HG03439 (cell line): Measurements from ENCODE around the gene PHC2.

Experiments
- ATAC-seq: cut with Tn5 transposase; IDR thresholded peaks from one replicate; pipeline ENCODE4 v1.9.1; 2021; ENCODE audit warnings: mild to moderate bottlenecking, moderate library complexity; ENCODE audit not compliant: unreplicated experiment

Gene PHC2

DNA sequence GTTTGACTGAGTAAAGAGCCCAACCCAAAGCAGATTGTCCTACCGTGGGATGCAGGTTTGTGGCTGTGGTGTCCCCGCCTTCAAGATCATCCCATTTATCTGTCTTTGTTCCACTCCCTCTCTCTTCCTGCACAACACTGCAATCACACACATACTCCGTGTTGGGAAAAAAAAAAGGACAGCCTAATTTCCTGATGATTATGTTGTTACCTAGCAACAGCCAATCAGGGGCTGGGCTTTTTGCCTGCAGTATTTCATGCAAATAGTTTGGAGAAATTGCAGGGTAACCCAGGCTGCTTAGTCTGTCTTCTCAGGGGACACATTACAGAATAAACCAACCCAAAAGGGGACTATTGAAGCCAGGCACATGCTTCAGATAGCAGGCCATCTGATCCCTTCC is 38.3 kb downstream of the PHC2 start:
- no peak for ATAC-seq

- ATAC-seq = no peak
Measured at GRCh38 chr1:33392206-33392605, 38.7 kb downstream of the PHC2 start.

- no peak for ATAC-seq
Measured at GRCh38 chr1:33391343-33392078, 39.4 kb downstream of the PHC2 start.

DNA sequence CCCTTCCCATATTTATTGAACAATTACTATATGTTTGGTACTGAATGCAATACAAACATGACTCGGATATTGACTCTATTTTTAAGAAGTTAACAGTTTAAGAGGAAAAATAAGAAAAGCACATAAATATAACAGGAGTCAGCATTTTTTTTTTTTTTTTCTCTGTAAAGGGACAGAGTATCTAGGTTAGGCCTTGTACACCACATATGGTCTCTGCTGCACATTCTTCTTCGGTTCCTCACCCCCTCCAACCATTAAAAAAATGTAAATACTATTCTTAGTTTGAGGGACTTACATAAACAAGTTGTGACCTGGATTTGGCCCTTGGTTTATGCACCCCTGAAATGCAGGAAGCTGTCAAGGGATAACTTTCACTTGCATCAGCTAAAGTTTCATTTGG is 40.4 kb downstream of the PHC2 start:
- no peak for ATAC-seq

DNA sequence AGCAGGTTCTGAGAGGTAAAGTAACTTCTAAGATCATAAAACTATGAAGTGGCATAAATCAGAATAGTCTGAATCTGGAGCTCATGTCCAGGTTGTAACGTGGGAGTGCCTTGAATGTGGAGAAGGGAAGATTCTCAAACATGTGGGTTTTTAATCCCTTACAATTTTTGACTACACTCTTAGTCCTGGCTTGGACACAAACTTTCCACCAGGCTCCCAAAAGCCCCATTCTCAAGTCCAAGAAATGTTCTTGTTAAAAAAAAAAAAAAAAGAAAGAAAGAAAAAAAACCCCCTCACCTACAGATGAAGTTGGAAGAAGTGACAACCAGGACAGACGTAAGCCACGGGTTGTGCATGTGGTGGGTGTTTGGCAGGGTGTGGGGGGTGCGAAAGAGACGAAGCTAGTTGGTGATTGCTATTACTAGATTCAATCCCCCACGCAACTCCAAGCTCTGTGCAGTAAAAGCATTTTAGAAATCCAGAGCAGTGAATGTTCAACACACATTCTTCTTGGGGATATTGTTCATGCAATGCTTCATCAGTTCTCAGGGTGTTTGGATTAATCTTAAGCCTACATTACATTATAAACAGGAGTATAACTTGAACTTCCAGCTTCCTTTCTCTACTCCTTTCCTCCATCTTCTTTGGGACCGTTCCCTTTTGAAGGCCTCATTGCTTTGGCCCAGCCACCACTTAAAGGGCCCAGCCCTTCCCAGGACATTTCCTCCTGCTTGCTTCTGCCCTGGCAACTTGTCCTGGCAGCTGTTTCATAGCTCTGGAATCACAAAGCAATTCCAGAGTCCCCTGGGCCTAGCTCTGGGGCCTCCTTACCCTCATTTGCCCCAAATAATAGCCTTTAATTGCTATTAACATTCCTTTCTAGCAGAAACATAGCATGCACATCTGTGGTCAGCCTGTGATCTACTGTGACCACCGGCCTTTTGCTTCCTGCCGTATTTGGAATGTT is 41.8 kb downstream of the PHC2 start:
- no peak for ATAC-seq

DNA sequence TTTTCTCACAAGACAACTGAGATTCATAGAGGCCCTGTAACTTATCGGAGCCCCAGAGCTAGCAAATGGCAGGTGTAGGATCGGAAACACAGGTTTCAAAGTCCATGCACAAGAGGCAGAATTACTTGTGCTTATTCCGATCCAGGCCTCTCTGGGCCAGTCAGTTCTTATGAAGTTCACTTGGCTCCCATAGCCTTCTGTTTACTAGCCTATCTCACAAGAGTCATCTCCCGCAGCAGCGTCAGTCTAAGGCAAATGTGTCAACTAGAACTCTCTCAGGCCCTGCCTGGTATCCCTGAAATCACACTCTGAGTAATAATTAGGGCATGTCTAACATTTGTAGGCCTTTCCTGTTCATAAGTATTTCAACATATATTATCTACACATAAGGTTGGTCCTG is 43.3 kb downstream of the PHC2 start:
- ATAC-seq = no peak

- no peak for ATAC-seq
Measured at GRCh38 chr1:33385251-33385650, 45.6 kb downstream of the PHC2 start.

- no peak for ATAC-seq
Measured at GRCh38 chr1:33384040-33384812, 46.7 kb downstream of the PHC2 start.

DNA sequence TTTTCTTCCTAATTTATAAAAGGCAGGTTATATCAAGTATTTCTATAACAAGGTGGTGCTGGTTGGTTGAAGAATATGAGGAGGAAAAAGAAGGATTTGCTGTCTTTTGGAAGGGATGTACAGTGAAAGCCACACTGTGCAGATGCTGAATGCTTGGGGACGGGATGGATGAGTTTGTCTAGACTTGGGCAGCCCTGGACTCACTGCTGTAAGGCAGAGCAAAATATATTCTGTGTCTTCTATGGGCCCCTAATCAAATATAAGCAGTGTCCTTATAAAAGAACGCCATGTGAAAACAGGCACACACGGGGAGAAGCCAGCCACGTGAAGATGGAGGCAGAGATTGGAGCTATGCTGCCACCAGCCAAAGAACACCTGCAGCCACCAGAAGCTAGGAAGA is 47.4 kb downstream of the PHC2 start:
- no peak for ATAC-seq

DNA sequence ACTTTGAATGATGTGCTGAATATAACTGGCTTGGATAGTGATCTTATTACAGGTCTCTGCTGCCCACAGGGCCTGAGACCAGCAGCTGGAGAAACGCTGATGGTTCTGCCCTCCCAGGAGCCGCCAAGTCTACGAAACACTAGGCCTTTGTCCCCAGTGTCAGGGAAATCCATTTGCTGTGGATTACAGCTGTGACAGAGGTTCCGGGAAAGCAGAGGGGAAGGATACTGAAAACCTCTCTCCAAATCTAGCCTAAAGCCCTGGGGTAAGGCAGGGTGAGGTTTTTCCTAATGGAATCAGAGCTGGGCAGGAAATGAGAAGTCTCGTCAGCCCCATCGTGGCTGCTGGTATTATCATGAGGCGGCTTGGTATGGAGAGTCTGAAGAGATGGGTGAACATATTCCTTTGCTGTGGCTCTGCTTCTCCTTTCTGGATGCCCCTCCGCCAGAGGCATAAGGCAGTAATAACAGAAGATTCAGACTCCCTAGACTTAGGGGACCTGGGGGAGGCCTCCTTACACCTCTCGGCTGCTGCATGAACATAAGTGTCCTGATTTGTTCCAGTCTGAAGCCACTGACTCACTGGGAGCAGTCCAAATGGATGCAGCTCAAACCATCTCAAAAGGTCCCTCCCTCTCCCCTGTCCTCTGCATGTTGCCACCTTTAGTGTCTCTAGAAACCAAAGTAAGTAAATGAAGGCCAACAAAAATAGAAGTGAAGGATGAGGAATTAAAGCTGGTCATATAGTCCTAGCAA is 48.1 kb downstream of the PHC2 start:
- ATAC-seq = no peak

- ATAC-seq = no peak
Measured at GRCh38 chr1:33381977-33382376, 48.9 kb downstream of the PHC2 start.

- no peak for ATAC-seq
Measured at GRCh38 chr1:33380811-33381210, 50.1 kb downstream of the PHC2 start.

DNA sequence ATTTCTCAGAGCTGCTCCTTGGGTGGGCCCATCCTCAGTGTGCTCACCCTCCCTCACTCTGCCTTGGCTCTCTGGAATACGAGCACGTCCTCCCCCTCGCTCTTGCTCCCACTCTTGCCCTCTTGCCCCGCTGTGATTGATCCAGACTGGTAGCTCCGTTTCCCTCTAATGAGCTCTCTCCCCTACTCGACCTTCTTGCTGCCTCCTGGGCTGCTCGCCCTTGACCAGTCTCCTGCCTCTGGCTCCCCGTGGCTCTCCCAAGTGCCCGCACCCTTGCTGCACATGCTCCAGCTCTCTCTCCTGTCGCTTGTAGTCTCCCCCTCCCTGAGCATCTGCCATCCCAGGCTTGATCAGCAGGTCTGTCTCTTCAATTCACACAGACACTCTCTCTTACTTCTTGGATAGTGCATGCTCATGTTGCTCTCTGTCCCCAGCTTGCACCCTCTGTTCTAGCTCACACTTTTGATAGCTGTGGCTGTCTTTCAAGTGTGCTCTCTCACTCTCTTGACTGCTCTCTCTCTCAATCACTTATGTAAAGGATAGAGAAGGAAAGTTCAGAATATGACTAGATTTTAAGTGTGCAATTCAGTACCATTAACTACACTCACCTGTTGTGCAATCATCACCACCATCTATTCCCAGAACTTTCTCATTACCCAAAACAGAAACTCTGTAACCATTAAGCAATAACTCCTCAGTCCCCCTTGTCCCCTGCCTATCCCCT is 51.1 kb downstream of the PHC2 start:
- no peak for ATAC-seq

GRCh38 chr1:33378976-33379375 is 51.9 kb downstream of the PHC2 start:
- ATAC-seq = no peak

GRCh38 chr1:33378524-33378923 is 52.4 kb downstream of the PHC2 start:
- ATAC-seq = no peak

DNA sequence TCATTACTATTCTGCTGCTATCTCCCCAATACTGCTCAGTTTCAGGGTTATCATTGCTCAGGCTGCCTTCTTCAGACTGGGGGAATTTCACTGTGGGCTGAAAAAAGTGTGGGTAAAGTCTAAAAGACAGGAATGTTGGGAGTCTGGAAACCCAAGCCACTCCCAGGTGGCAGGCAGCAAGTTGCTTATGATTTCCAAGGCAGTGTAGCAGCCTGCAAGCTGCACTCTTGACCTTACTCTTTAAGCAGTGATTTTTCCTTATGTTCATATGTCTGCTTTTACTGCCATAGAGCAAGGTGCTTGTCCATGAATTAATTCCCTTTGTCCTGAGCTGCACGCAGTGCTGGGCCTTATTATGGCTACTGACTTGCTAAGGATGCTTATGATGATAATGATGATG is 53.1 kb downstream of the PHC2 start:
- no peak for ATAC-seq

- ATAC-seq = no peak
Measured at GRCh38 chr1:33377013-33377412, 53.9 kb downstream of the PHC2 start.

DNA sequence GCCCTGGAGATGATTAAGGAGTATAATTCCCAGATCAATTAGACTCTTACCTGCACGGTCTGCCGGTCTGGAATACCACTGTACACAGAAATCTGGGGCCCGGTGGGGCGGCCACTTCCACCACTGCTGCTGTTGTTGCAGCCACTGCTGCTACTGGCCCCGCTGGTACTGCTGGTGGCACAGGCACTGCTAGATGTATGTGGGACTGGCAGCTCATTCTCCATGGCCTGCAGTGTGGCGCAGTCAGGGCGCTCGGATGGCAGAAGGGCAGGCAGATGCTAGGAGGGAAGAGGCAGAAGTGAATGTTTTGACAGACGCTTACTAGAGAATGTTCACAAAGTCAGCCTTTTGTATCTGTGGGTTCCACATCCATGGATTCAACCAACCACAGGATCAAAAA is 55.6 kb downstream of the PHC2 start:
- no peak for ATAC-seq

DNA sequence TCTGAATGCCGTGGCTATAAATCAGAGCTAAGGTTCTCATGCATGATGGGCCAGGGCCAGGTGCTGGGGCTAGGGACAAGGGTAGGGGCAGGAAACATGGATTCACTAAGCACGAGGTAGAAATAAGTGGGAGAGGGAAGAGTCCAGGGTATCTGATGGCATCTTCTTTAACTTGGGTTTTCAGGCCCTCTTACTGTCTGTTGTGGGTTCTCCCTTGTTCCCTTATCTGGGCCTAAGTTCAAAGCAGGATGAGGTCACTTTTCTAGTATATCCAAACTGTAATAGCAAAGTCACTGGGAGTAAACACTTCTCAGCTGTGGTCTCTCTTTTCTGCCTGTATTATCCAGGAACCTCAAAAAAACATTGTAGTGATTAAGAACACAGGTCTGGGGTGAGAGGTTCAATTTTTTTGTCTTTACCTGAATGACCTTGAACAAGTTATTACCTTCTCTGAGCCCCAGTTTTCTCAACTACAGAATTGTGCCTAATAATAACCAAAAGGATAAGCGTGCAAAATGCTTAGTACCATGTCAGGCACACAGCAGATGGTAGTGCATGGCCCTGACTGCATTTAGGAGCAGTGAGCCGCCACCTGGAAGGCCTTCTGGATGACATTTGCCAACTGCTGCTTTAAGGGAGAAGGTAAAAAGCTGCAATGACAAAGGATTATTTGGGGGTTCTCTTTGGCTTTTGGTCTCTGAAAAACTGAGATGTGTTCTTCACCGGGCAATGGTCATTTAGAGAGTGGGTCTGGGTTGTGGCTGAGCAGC is 56.4 kb downstream of the PHC2 start:
- ATAC-seq = no peak
